Astrocyte (in vitro differentiated cells and primary cell): Measurements from ENCODE around the gene FFAR3. TPM values are rescaled to one million over a fixed set of nuclear protein-coding genes. Genes with fewer than 3 reads are reported as not detected.

Source experiments
- DNase-seq: peaks from one replicate; pipeline ENCODE4 v3.0.0-alpha.2; 2010; ENCODE audit warnings: low read depth
- FAIRE-seq: peaks from 2 replicates; lab custom pipeline; 2011; peaks lifted over from hg19 to GRCh38; lab: Jason Lieb, UNC
- H2AFZ ChIP-seq: 2 replicates; pipeline ENCODE4 v1.6.0; 2012; ENCODE audit warnings: low read depth, low read length, inconsistent platforms
- H3K27ac ChIP-seq: 2 replicates; pipeline ENCODE4 v1.5.1; 2011; ENCODE audit warnings: low read depth, low read length, inconsistent platforms
- H3K27me3 ChIP-seq: 2 replicates; pipeline ENCODE4 v1.6.0; 2011; ENCODE audit warnings: low read length, inconsistent platforms; ENCODE audit not compliant: insufficient read depth
- H3K36me3 ChIP-seq: 2 replicates; pipeline ENCODE4 v1.5.1; 2011; ENCODE audit warnings: low read length, inconsistent platforms; ENCODE audit not compliant: insufficient read depth
- H3K4me1 ChIP-seq: 2 replicates; pipeline ENCODE4 v1.5.1; 2011; ENCODE audit warnings: low read length, inconsistent platforms; ENCODE audit not compliant: insufficient read depth
- H3K4me2 ChIP-seq: 2 replicates; pipeline ENCODE4 v1.6.0; 2012; ENCODE audit warnings: low read length, inconsistent platforms
- H3K4me3 ChIP-seq: 2 replicates; pipeline ENCODE4 v1.5.1; 2011; ENCODE audit warnings: low read depth, mild to moderate bottlenecking, low read length, inconsistent platforms; ENCODE audit not compliant: insufficient read depth
- H3K79me2 ChIP-seq: 2 replicates; pipeline ENCODE4 v1.6.0; 2012; ENCODE audit warnings: mild to moderate bottlenecking, low read length, inconsistent platforms; ENCODE audit not compliant: insufficient read depth
- H3K9ac ChIP-seq: 2 replicates; pipeline ENCODE4 v1.6.0; 2012; ENCODE audit warnings: mild to moderate bottlenecking, low read length, inconsistent platforms
- H3K9me3 ChIP-seq: 2 replicates; pipeline ENCODE4 v1.5.1; 2012; ENCODE audit warnings: low read depth, mild to moderate bottlenecking, low read length, inconsistent platforms; ENCODE audit not compliant: insufficient read depth
- H4K20me1 ChIP-seq: 2 replicates; pipeline ENCODE4 v1.6.0; 2012; ENCODE audit warnings: low read length, inconsistent platforms; ENCODE audit not compliant: insufficient read depth
- H3K27ac Mint-ChIP-seq: one replicate; pipeline ENCODE4 v1.8.0; 2021; ENCODE audit warnings: mild to moderate bottlenecking, mixed read lengths; ENCODE audit not compliant: unreplicated experiment
- H3K27me3 Mint-ChIP-seq: one replicate; pipeline ENCODE4 v1.8.0; 2021; ENCODE audit warnings: low read depth, mixed read lengths; ENCODE audit not compliant: unreplicated experiment
- H3K36me3 Mint-ChIP-seq: one replicate; pipeline ENCODE4 v1.8.0; 2021; ENCODE audit warnings: low read depth, mixed read lengths; ENCODE audit not compliant: unreplicated experiment
- H3K4me1 Mint-ChIP-seq: one replicate; pipeline ENCODE4 v1.8.0; 2021; ENCODE audit warnings: low read depth, mixed read lengths; ENCODE audit not compliant: unreplicated experiment
- H3K4me3 Mint-ChIP-seq: one replicate; pipeline ENCODE4 v1.8.0; 2021; ENCODE audit warnings: mild to moderate bottlenecking, moderate library complexity, mixed read lengths; ENCODE audit not compliant: unreplicated experiment
- H3K9me3 Mint-ChIP-seq: one replicate; pipeline ENCODE4 v1.8.0; 2021; ENCODE audit warnings: mild to moderate bottlenecking, mixed read lengths; ENCODE audit not compliant: unreplicated experiment
- EZH2 ChIP-seq: IDR thresholded peaks from 2 replicates; pipeline ENCODE4 v1.6.1; 2012; ENCODE audit warnings: mild to moderate bottlenecking, low read length, inconsistent platforms; ENCODE audit not compliant: insufficient read depth
- total RNA-seq: library from RNA; stranded (reverse); gene quantifications from 2 replicates; pipeline ENCODE4 v1.2.1, GENCODE V29; 2021
- TF ChIP-seq, protein P1 (sequence below): IDR thresholded peaks from 2 replicates; pipeline ENCODE4 v1.5.1; 2011; ENCODE audit warnings: low read depth, mild to moderate bottlenecking, inconsistent platforms, low read length, moderate library complexity; ENCODE audit not compliant: insufficient read depth

The FFAR3 gene
- total RNA-seq, 1 donor from 2014 or later: not detected

GRCh38 chr19:35347930-35348298 is 10.3 kb upstream of the FFAR3 start:
- H4K20me1 ChIP-seq: no peaks in the 10 kb centered on the region
- DNase-seq: no peak
- no peaks in the 10 kb centered on the region for H3K36me3 Mint-ChIP-seq
- no peaks in the 10 kb centered on the region for H3K79me2 ChIP-seq
- no peak overlapping the region for H3K9ac ChIP-seq
- H3K4me2 ChIP-seq: no peak overlapping the region
- no peak overlapping the region for H2AFZ ChIP-seq
- peaks cover 3% of the 10 kb centered on the region for H3K4me1 Mint-ChIP-seq
- H3K27ac ChIP-seq: no peak overlapping the region
- H3K27me3 Mint-ChIP-seq: peaks cover 60% of the 10 kb centered on the region
- no peaks in the 10 kb centered on the region for H3K36me3 ChIP-seq
- peaks cover 3% of the 10 kb centered on the region for H3K27me3 ChIP-seq
- H3K4me1 ChIP-seq: no peaks in the 10 kb centered on the region
- H3K4me3 Mint-ChIP-seq: no peak overlapping the region
- no peak overlapping the region for H3K27ac Mint-ChIP-seq
- TF ChIP-seq EZH2: no peak
- TF ChIP-seq, protein P1, sequence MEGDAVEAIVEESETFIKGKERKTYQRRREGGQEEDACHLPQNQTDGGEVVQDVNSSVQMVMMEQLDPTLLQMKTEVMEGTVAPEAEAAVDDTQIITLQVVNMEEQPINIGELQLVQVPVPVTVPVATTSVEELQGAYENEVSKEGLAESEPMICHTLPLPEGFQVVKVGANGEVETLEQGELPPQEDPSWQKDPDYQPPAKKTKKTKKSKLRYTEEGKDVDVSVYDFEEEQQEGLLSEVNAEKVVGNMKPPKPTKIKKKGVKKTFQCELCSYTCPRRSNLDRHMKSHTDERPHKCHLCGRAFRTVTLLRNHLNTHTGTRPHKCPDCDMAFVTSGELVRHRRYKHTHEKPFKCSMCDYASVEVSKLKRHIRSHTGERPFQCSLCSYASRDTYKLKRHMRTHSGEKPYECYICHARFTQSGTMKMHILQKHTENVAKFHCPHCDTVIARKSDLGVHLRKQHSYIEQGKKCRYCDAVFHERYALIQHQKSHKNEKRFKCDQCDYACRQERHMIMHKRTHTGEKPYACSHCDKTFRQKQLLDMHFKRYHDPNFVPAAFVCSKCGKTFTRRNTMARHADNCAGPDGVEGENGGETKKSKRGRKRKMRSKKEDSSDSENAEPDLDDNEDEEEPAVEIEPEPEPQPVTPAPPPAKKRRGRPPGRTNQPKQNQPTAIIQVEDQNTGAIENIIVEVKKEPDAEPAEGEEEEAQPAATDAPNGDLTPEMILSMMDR: no peak
- no peak for FAIRE-seq
- H3K4me3 ChIP-seq: no peak overlapping the region
- no peaks in the 10 kb centered on the region for H3K9me3 Mint-ChIP-seq
- H3K9me3 ChIP-seq: no peaks in the 10 kb centered on the region

DNA sequence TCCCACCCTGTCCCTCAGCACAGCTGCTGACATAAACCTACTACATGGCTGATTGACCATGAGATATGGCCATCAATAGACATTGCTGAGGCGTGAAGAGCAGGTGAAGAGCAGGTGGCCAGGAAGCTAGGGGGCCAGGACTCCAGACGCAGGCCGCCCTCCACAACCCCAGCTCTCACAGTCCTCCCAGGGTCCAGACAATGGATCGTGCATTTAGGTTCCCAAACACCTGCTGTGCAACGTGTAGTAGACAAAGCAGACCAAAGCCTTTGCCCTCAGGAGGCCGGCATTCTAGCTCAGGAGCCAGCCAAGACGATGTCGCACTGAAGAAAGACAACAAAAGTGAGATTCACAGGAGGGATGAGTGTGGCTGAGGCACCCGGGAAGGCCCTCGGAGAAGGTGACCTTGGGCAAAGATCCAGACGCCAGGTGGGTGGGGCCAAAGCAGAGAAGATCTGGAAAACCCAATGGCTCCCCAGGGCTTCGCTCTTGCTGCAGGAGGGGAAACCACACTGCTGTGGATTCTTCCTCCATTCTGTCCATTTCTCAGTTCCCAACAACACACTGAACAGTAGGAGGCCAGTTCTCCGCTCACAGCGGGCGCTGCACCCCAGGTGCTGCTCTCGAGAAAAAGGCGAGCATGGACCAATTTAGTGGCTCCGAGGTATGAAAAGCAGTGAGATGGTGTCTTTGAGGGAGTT is 9.2 kb upstream of the FFAR3 start:
- Histone ChIP-seq H3K79me2 (no peaks in the 10 kb centered on the region), H3K9me3 (no peaks in the 10 kb centered on the region), H3K36me3 (no peaks in the 10 kb centered on the region), H3K4me3 (no peak overlapping the region), H3K9ac (no peak overlapping the region), H4K20me1 (no peaks in the 10 kb centered on the region), H3K4me2 (no peak overlapping the region), H3K4me1 (no peaks in the 10 kb centered on the region), H2AFZ (no peak overlapping the region), H3K27me3 (peaks cover 3% of the 10 kb centered on the region), H3K27ac (no peak overlapping the region)
- Mint-ChIP-seq H3K27me3 (peaks cover 55% of the 10 kb centered on the region), H3K9me3 (no peaks in the 10 kb centered on the region), H3K36me3 (no peaks in the 10 kb centered on the region), H3K27ac (no peak overlapping the region), H3K4me3 (no peak overlapping the region), H3K4me1 (peaks cover 3% of the 10 kb centered on the region)
- no peak for TF ChIP-seq EZH2
- TF ChIP-seq, protein P1: no peak
- DNase-seq: no peak
- FAIRE-seq: no peak
